IPS-15b (cell line): ENCODE measurements around the gene ZNF155.

Experiments used
- H3K27me3 ChIP-seq: one replicate; pipeline ENCODE4 v1.6.1; 2013; ENCODE audit warnings: low read length; ENCODE audit not compliant: control insufficient read depth, insufficient read depth
- H3K36me3 ChIP-seq: one replicate; pipeline ENCODE4 v1.6.1; 2013; ENCODE audit warnings: low read length; ENCODE audit not compliant: control insufficient read depth, insufficient read depth
- H3K4me1 ChIP-seq: one replicate; pipeline ENCODE4 v1.6.1; 2013; ENCODE audit warnings: mild to moderate bottlenecking, low read length; ENCODE audit not compliant: control insufficient read depth, insufficient read depth
- H3K4me3 ChIP-seq: one replicate; pipeline ENCODE4 v1.5.1; 2013; ENCODE audit warnings: low read depth, low read length
- H3K9ac ChIP-seq: one replicate; pipeline ENCODE4 v1.6.1; 2013; ENCODE audit warnings: low read depth, mild to moderate bottlenecking, low read length
- H3K9me3 ChIP-seq: one replicate; pipeline ENCODE4 v1.6.1; 2013; ENCODE audit warnings: mild to moderate bottlenecking, low read length; ENCODE audit not compliant: control insufficient read depth, insufficient read depth

Gene ZNF155

GRCh38 chr19:43960411-43960810, 23.6 kb upstream of the ZNF155 start:
- no peaks in the 10 kb centered on the region for H3K4me1 ChIP-seq
- peaks cover 33% of the 10 kb centered on the region for H3K9me3 ChIP-seq
- no peaks in the 10 kb centered on the region for H3K27me3 ChIP-seq
- no peak overlapping the region for H3K4me3 ChIP-seq
- H3K9ac ChIP-seq, result no peak overlapping the region
- H3K36me3 ChIP-seq, result peaks cover 17% of the 10 kb centered on the region

- no peak overlapping the region for H3K9ac ChIP-seq
- no peaks in the 10 kb centered on the region for H3K27me3 ChIP-seq
- H3K4me1 ChIP-seq, result no peaks in the 10 kb centered on the region
- peaks cover 54% of the 10 kb centered on the region for H3K36me3 ChIP-seq
- no peak overlapping the region for H3K4me3 ChIP-seq
- H3K9me3 ChIP-seq, result peaks cover 70% of the 10 kb centered on the region
Measured at GRCh38 chr19:43966079-43966694, 17.8 kb upstream of the ZNF155 start.

DNA sequence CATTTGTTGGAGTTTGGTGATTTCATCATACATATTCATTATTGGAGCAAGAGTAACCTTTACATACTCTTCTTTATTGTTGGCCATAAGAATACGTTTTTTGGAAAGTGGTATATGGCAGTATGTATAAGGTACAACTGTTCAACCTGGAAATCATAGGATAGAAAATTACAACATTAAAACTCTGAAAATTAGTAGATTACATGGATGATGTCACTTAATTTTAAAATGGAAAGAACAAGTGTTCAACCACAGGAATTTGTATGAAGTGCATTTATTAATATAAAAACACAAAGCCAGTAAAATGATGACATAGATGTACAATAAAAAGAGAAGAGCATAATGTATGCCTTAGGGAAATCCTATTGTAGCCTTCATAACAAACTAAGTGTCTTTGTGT, 7.3 kb upstream of the ZNF155 start:
- H3K4me3 ChIP-seq, result no peak overlapping the region
- H3K27me3 ChIP-seq, result no peaks in the 10 kb centered on the region
- no peaks in the 10 kb centered on the region for H3K36me3 ChIP-seq
- H3K4me1 ChIP-seq, result no peaks in the 10 kb centered on the region
- peaks cover 8% of the 10 kb centered on the region for H3K9me3 ChIP-seq
- no peak overlapping the region for H3K9ac ChIP-seq

- Histone ChIP-seq H3K27me3 (no peaks in the 10 kb centered on the region), H3K4me3 (no peak overlapping the region), H3K36me3 (no peaks in the 10 kb centered on the region), H3K9me3 (no peaks in the 10 kb centered on the region), H3K9ac (no peak overlapping the region), H3K4me1 (no peaks in the 10 kb centered on the region)
Measured at GRCh38 chr19:43983544-43983911, 460 bp upstream of the ZNF155 start.

DNA sequence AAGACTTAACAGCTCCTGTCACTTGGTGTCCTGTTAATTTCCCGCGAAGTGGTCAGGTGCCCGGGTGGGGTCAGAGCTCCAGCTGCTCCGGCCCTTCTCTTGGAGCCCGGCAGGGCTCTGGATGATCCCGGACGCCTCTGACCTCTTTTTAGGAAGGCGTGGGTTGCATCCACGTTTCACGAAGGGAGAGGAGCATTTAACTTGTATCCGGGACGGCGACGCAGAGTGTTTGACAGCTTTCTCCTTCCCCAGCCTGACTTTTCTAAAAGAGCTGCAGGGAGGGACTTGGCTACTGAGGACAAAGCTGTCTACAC, 656 bp downstream of the ZNF155 start:
- H3K36me3 ChIP-seq, result no peaks in the 10 kb centered on the region
- H3K4me3 ChIP-seq, result peak overlapping the region; percentile 86
- no peaks in the 10 kb centered on the region for H3K27me3 ChIP-seq
- no peaks in the 10 kb centered on the region for H3K4me1 ChIP-seq
- H3K9ac ChIP-seq, result peak overlapping the region; percentile 41
- no peaks in the 10 kb centered on the region for H3K9me3 ChIP-seq

DNA sequence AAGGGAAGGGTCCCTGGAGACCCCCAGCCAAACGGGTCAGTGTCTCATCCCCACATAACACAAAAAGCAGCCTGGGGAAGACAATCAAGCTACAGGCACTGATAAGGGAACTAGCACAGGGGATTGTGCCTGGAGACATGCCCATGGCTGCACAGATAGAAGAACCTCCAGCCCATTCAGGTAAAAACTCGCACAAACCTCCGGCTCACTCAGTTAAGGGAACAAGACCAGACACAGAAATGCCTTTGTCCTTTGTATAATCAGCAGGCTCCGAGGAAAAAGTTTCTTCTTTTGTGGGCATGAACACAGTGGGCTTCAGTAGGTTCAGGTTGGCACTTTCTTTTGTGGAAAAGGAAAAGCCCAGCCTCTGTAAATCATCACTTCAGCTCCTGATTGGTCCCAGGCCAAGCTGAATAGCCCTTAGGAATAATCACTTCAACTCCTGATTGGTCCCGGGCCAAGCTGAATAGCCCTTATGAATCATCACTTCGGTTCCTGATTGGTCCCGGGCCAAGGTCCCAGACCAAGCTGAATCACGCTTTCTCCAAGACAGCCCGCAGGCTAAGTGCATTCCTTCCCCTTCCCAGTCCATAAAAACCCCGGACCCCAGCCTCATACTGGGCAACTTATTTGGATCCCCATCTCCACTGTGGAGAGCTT, 13.8 kb downstream of the ZNF155 start:
- Histone ChIP-seq H3K27me3 (no peaks in the 10 kb centered on the region), H3K9me3 (no peaks in the 10 kb centered on the region), H3K4me3 (no peak overlapping the region), H3K4me1 (no peaks in the 10 kb centered on the region), H3K36me3 (no peaks in the 10 kb centered on the region), H3K9ac (no peak overlapping the region)

GRCh38 chr19:44002212-44002565, 18.2 kb downstream of the ZNF155 start:
- no peaks in the 10 kb centered on the region for H3K27me3 ChIP-seq
- peak overlapping the region; percentile 91 for H3K4me3 ChIP-seq
- H3K9me3 ChIP-seq, result no peaks in the 10 kb centered on the region
- H3K4me1 ChIP-seq, result no peaks in the 10 kb centered on the region
- H3K9ac ChIP-seq, result no peak overlapping the region
- no peaks in the 10 kb centered on the region for H3K36me3 ChIP-seq

GRCh38 chr19:44002566-44003460, 18.8 kb downstream of the ZNF155 start, which contains the start of gene ZNF230:
ZNF230 (plus strand) TSS chr19:44002957; CDS start chr19:44007079, 4,122 bp downstream.
- no peaks in the 10 kb centered on the region for H3K27me3 ChIP-seq
- H3K36me3 ChIP-seq, result no peaks in the 10 kb centered on the region
- H3K9me3 ChIP-seq, result no peaks in the 10 kb centered on the region
- no peaks in the 10 kb centered on the region for H3K4me1 ChIP-seq
- peak within 1 kb of the TSS; percentile 91 for H3K4me3 ChIP-seq
- peak within 1 kb of the TSS; percentile 28 for H3K9ac ChIP-seq

DNA sequence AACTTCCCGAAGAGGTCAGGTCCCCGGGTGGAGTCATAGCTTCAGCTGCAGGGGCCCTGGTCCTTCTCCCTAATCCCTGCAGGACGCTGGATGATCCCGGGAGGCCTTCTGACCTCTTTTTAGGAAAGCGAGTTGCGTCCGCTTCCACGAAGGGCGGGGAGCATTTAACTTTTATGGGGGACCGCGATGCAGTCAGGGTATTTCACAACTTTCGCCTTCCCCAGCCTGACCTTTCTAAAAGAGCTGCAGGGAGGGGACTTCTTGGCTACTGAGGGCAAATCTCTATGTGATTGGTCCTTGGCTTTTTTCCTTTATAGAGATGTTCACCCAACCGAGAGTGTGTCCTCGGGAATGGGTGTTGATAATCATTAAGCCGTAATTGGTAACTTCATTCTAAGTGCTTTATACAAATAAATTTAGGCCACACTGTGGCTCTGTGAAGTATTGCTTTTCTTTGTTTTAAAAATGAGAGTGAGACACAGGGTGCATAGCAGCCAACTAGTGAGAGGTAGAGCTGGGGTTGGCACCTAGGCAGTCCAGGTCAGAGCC, 19.5 kb downstream of the ZNF155 start:
- H3K36me3 ChIP-seq, result peaks cover 6% of the 10 kb centered on the region
- no peaks in the 10 kb centered on the region for H3K9me3 ChIP-seq
- H3K9ac ChIP-seq, result peak overlapping the region; percentile 28
- no peaks in the 10 kb centered on the region for H3K27me3 ChIP-seq
- peak overlapping the region; percentile 91 for H3K4me3 ChIP-seq
- no peaks in the 10 kb centered on the region for H3K4me1 ChIP-seq

GRCh38 chr19:44005973-44006372, 22.0 kb downstream of the ZNF155 start:
- Histone ChIP-seq H3K4me3 (no peak overlapping the region), H3K9me3 (peaks cover 2% of the 10 kb centered on the region), H3K9ac (no peak overlapping the region), H3K36me3 (peaks cover 28% of the 10 kb centered on the region), H3K4me1 (no peaks in the 10 kb centered on the region), H3K27me3 (no peaks in the 10 kb centered on the region)

DNA sequence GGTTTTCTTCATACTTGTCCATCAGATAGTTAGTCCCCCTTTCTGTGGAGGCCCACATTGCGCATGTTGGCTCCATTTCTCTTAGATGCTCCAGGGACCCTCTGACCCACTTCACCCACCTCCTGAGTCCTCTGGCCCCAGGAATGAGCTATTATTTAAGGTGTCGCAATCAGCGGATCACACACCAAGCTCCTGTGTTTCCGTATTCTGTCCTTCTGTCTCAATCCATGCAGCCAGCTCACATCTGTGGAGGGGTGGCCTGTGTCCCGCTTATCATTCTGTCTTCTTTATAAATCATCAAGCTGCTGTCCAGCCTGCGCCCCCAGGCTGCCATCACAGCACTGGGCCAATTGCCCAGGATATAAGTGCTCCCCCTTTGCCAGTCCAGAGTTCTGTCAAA, 23.5 kb downstream of the ZNF155 start:
- peaks cover 2% of the 10 kb centered on the region for H3K9me3 ChIP-seq
- H3K36me3 ChIP-seq, result peaks cover 30% of the 10 kb centered on the region
- H3K27me3 ChIP-seq, result no peaks in the 10 kb centered on the region
- no peak overlapping the region for H3K4me3 ChIP-seq
- H3K9ac ChIP-seq, result no peak overlapping the region
- no peaks in the 10 kb centered on the region for H3K4me1 ChIP-seq
